Stimulated activated CD8-positive, alpha-beta memory T cell treated with anti-CD3 and anti-CD28 coated beads, Interleukin-7, amount 100 ng/mL, for 1 hour (primary cell): ENCODE measurements around the gene TFDP1.
A peak's percentile ranks its signal among the peaks of the same experiment; 100 is the strongest.
"Not testable (repeated sequence)": the region's sequence is repeated elsewhere in the genome, so short reads cannot be mapped to it uniquely, and the experiment has no call there.

Source experiments
- DNase-seq, 2 donors: peaks; one replicate each; pipeline ENCODE4 v3.0.0-alpha.2; 2020; ENCODE audit warnings: low read depth in 2 of 2

Gene TFDP1

DNA sequence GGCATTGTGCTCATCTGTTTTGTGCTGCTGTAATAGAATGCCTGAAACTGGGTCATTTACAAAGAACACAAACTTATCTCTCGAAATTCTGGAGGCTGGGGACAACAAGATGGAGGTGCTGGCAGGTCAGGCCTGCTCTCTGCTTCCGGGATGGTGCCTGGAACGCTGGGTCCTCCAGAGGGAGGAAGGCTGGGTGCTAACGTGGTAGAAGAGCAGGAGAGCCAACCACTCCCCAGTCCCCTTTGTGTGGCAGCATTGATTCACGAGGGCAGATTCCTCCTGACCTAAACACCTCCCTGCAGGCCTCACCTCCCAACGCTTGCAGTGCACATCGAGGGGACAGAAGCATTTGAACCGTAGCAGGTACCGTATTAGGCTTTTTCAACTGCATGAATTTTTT is 34.1 kb upstream of the TFDP1 start:
- DNase-seq: no peak

DNA sequence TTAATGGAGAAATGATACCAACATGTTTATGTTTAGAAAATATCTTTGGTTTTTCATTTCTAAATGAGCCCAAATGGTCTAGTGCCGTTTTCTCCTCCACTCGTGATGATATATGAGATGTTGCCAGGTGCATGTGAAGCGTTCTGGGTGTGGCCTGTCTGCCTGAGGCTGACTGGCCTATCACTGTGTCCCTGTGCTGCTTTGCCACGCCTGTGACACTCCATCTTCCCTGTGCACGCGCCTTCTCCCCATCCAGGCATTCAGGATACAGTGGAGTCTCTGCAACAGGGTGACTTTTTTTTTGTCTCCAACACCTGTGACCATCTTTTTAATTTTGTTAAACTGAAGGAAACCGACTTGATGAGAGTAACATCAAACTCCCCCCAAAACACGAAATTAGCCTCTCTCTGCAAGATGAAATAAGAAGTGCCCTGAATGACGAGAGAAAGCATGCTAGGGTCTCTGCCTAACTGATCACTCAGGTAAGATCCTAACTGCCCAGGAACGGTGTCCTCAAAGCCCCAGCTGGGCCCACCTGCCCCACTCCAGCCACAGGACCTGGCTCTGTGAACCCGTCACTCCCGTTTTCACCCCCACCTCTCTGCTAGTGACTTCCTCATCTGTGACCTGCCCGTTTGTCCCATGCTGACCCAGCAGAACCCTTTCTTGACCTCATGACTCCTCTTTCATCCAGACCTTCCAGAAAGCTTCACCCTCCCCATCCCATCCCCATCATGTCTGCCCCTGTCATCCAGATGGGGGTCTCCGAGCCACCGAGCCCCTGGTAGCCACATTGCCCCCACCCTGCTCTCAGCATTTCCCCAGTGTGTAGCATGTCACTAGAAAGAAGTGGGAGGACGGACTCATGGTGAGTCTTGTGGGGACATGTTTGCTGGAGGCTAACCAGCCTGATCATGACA is 33.2 kb upstream of the TFDP1 start:
- DNase-seq: no peak

DNA sequence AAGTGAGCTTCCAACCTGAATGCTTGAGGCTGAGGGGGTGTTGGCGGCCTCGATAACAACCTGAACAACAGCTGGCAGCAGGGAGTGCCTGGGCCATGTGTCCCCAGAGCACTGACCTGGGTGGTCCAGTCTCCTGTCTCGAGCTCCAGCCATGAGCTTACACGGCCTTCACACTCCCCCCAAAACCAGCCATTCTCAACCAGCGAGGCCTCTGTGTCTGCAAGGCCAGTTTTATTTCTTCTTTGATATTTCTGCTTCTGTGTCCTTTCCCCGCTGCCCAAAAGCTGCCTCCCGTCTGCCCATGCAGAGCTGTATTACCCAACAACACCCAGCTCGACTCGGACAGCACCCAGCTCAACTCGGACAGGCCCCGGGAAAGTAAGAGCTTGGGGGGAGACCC is 32.5 kb upstream of the TFDP1 start:
- no peak for DNase-seq

DNA sequence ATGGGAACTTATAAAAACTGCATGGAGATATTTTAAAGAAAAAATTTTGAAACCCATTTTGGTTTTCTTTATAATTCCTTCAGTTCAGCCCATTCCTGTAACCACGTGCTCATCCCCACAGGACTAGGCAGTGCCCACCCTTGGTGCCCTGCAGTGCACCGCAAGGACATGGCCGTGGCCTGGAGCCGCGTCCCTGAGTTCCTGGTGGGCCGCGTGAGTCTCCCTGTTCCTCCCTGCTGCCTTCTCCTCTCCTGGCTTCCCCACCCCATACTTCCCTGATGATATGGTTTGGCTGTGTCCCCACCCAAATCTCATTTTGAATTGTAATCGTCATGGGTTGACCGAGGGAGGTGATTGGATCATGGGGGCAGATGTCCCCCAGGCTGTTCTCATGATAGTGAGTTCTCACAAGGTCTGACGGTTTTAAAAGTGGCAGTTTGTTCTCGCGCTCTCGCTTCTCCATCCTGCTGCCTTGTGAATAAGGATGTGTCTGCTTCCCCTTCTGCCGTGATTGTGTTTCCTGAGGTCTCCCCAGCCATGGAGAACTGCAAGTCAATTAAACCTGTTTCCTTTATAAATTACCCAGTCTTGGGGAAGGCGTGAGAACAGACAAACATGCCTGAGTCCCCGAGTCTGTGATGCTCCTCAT is 31.6 kb upstream of the TFDP1 start:
- DNase-seq: no peak

DNA sequence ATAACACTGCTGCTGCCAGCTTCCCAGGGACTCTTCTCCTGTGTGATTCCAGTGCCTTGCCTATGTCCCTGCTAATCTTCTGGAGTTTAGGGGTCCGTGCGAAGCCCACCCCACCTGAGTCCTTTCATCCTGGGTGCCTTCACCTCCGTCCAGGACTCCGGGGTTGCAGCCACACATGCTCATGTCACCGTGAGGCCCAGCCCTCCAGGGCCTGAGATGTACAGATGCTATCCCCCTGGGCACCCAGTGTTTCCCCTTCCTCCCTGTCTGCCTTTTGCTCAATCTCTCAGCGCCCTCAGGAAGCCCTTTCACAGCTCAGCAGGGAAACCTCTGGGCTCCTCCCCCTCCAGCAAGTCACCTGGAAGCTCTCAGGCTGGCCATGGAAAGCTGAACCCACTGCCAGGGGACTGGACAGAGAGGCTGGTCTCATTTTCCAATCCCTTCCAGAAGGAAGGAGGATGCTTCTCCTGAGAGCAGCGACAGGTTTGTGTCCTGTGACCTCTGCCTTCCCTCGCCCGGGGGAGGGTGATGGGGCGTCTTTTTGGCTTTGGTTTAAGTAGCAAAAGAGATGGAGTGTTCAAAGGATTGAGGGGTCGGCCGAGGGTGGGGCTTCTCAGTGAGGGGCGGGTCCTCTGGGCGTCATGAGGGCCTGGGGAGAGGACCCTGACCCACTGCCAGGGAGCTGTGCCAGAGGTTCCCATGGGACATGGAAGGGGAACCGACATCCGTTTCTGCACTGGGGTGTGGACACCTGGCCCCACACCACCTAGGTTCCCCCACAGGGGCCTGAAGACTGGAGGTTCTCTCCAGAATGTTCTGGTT is 30.8 kb upstream of the TFDP1 start:
- DNase-seq: no peak

DNA sequence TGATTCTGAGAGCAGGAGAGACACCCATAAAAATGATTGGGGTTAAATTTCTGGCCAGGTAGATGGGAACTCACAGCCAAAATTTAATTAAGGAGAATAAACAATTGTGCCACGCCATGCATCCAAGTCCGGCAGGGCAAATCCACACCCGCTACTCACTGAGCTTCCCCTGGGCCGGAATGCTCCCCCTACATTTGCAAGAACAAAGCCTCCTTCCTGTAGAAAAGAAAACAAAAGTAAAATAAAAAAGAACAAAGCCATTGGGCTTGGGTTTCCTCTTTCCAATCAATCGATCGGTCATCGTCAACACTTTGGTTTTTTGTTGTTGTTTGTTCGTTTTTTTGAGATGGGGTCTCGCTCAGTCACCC is 30.2 kb upstream of the TFDP1 start:
- DNase-seq: no peak

DNA sequence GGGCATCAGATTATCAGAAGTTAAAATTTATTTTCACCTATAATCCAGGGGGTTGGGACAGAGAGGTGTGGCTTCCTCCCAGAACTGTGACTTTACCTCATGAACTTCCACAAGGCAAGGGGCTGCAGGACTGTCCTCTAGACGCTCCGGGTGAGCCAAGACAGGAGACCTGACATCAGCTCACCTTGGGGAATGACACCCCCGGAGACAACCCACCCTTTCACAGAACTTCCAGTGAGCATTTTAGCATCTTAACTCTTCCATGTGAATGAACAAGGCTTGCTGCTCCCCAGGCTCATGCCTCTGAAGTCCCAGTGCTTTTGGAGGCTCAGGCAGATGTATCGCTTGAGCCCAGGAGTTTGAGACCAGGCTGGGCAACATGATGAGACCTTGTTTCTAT is 29.4 kb upstream of the TFDP1 start:
- DNase-seq: no peak

DNA sequence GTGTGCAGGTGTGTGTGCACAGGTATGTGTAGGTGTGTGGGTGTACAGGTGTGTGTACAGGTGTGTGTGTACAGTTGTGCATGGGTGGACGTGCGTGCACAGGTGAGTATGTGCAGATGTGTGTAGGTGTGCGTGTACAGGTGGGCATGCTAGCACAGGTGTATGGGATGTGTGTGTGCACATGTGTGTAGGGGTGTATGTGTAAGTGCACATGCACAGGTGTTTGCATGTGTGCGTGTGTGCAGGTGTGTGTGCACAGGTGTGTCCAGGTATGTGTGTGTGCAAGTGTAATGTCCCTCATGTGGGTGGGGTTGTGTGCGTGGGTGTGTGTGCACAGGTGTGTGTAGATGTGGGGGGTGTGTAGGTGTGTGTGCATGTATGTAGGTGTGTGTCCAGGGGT is 27.5 kb upstream of the TFDP1 start:
- no peak for DNase-seq

DNA sequence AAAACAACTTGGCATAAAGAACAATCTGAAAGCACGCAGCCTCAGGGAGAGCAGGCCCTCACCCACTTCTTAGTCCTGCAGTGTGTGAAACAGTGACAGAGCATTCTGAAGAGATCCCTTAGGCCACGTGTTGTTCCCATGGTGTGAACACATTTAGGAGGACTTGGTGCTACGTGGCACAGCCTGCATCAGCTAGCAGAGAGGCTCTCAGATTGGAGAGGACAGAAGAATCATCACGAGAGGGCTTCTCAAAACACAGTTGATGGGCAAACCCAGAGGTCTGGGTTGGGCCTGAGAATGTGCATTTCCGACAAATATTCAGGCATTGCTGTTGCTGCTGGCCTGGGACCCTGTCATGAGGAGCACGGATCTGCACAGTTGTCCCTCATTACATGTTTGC is 26.1 kb upstream of the TFDP1 start:
- DNase-seq: no peak

DNA sequence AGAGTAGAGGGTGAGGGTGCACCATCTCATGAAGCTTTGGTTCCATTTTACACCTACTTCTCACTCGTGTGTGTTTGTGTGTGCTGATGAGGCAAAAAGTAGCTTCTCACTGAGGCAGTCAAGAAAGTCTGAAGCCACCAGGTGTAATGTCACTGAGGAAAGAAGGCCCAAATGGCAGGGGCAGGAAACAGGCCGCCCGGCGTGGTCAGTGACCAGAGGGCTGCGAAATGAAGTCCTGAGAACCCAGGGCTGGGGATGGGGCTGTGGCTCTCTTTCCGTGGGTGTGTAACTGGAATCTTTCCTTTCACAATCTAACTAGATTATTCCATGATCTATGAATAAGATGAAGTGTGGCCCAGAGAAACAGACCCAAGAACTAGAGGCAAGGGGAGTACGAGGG is 25.5 kb upstream of the TFDP1 start:
- no peak for DNase-seq

DNA sequence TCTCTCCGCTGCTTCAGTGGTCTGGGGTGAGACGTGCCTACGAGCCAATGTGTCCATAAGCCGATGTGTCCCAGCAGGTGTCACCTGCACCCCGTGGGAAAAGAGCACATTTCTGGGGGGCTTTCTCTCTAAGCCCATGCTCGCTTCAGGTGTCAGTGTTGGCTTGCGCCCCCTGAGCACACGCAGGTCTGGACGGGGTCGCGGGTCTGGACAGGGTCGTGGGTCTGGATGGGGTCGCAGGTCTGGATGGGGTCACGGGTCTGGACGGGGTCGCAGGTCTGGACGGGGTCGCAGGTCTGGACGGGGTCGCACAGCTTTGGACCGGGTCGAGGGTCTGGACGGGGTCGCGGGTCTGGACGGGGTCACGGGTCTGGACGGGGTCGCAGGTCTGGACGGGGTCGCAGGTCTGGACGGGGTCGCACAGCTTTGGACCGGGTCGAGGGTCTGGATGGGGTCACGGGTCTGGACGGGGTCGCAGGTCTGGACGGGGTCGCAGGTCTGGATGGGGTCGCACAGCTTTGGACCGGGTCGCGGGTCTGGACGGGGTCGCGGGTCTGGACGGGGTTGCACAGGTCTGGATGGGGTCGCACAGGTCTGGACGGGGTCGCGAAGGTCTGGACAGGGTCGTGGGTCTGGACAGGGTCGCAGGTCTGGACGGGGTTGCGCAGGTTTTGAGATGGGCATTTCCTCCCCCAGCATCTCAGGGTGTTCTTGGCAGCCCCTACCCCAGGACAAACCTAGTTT is 24.5 kb upstream of the TFDP1 start:
- DNase-seq: no peak

DNA sequence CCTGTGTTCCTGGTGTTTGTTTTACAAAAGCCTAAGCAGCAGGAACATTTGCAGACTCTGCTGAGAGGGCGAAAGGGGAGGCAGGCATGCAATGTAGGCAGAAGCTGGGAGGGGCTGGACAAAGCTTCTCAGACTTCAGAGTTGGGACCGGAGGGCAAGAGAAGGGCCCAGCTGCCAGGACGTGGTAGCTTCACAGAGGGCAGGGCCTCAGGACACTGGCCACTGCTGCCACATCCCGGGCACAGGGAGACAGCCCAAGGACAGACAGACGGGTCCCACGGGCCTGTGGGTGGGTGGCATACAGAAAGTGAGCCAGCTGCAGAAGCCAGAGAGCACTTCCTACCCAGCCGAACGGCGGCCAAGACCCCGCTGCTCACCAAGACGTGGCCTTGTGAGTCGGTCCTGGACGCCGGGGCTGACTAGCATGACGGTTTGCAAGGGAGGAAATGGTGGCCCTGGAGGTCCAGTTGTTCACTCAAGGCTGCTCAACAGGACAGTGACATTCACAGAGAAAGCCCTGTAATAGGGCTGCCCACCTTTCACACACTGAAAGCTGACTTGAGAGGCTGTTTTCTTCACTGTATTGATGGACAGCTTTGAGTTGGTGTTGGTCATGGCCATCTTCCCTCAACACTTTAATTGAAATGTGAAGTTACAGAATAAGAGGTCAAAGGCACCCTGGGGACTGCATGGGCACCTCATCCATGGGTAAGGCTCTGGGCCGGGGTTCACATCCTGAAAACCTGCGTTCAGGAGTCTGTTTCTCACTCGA is 23.7 kb upstream of the TFDP1 start:
- DNase-seq: no peak

DNA sequence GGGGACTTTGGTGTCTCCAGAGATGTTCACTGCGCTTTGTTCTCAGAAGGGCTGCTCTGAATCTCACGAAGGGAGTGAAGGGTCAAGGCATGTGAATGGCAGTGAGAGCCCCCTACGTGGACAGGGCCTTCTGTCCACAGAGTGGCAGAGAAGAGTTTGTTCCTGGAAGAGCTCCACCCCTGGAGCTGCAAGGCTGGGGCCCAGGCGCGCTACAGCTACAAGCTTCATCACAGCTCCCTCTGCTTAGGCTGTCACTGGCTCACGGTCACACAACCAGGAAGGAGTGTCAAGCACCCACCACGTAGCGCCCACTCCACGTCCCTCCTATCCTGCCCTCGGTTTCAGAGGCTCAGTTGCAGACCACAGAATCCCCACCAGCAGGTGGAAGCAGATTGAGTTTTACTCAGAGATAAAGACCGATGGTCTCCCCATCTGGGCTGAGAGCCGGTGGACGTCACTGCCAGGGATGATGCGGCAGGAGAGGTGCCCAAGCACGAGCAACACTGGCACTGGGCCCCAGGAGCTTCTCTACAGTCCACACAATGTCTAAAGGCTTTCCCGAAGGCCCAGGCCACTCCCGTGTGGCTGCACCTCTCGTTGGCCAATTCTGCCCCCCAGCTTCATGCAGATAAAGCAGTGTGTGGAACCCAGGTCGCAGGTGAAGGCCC is 23.0 kb upstream of the TFDP1 start:
- DNase-seq: no peak

DNA sequence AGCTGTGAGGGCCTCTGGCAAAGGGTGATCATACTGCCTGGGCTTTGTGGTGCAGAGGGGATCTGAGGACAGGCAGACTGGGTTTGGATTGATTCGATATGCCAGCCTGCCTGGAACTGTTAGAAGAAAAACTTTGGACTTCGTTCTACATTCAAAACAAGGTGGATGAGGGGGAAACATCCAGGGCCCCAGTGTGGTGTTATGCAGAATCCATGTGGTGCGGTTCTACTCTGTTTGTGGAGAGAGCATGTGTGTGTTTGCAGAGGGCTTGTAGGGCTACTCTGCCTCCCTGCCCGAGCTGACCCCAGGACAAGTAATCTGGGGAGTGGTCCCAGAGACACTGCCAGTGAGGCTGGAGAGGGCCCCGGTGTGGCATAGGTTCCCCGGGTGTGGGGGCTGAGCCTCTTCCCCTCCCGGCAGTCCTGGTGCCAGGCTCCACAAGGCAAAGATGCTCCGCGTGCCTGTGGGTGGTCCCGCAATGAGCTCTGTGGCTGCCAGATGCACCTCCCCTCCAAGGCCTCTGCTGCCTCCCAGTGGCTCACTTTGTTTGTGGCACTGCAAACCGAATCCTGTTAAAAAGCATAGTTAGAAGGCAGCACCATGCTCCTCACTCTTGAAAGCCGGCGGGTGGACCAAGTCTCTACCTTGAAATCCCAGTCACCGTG is 22.3 kb upstream of the TFDP1 start:
- peak in 1 of 2 donors; percentile 7 for DNase-seq

DNA sequence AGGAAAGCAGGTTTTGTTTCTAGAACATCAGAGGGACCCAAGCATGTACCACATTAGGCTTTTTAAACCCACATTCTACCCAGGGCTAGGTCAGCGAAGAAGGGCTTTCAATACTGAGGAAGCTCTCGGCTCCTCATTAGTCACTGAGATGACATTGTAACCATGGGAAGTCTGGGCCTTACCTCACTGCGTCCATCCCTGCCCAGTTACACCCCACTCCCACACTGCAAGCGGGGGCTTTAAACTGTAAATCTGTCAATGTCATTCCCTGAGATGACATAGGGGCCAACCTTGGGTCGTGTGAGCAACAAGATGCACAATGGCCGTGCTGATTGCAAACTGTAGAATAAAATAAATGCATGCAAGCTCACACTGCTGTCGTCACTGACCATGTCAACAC is 21.7 kb upstream of the TFDP1 start:
- no peak for DNase-seq

DNA sequence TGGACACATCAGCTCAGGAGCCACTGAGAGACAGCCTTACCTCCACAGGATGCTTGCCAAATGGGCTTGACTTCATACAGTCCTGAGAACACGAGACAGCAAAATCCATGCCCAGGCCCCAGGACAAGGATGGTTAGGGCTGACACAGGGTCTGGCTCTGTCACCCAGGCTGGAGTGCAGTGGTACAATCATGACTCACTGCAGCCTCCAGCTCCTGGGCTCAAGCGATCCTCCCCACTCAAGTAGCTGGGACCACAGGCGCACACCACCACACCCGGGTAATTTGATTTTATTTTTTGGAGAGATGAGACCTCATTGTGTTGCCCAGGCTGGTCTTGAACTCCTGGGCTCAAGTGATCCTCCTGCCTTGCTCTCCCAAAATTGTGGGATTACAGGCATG is 21.0 kb upstream of the TFDP1 start:
- not testable (repeated sequence) for DNase-seq

DNA sequence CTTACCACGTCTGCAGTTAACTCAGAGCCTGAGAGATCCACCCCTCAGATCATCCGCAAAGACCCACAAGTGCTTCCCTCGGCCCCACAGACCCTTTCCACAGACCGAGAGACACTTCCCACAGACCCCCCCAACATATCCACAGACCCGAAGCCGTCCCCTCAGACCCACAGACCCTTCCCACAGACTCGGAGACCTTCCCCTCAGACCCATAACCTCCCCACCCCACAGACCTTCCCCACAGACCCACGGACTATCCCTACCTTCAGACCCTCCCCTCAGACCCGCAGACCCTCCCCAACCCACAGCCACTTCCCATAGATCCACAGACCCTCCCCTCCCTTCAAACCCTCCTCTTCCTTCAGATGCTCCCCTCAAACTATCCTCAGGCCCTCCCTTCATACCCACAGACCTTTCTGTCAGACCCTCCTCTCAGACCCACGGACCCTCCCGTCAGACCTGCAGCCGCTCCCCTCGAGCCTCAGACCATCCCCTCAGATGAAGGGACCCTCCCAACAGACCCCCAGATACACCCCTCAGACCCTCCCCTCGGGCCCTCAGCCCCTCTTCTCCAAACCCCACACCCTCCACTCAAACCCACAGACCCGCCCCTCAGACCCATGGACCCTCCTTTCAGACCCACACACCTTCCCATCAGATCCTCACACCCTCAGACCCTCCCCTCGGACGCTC is 20.1 kb upstream of the TFDP1 start:
- no peak for DNase-seq

DNA sequence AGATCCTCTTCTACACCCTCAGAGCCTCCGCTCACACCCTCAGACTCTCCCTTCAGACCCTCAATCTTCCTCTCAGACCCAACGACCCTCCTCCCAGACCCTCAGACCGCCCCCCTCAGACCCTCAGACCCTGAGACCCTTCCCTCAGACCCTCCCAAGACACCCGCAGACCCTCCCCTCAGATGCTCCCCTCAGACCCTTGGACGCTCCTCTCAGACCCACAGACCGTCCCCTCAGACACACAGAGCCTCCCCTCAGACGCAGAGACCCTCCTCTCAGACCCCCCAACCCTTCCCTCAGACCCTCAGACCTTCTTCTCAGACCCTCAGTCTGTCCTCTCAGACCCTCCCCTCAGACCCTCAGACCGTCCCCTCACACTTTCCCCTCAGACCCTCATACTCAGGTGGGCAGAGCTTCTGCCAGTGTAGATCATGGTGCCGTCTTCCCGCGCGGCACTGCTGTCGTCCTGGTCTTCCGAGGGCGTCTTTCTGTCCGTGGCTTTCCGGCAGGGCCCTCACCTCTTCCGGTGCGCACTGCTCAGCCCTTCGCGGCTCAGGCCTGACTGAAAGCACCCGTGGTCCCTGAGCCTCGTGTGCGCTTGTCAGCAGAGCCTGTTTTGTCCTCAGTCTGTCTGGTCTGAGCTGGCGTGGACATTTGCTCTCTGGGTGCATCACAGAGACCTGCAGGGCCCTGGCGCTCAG is 18.9 kb upstream of the TFDP1 start:
- DNase-seq: no peak

DNA sequence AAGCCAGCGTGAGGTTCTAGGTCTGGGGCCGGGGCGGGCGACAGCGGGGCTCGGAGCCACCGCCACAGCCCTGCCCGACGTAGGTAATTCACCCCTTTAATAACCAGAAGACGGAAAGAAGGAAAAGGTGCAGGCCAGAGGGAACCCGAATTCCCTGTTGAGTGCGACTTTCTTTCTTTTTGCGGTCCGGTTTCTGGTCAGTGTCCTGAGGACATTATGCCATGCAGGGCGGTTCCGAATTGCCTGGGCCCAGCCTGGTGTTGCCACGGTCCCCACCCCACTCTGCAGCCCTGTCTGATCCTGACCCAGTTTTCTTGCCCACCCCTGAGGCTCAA is 18.4 kb upstream of the TFDP1 start:
- no peak for DNase-seq
